ENCODE results near the gene HECW1.

The HECW1 gene

DNA sequence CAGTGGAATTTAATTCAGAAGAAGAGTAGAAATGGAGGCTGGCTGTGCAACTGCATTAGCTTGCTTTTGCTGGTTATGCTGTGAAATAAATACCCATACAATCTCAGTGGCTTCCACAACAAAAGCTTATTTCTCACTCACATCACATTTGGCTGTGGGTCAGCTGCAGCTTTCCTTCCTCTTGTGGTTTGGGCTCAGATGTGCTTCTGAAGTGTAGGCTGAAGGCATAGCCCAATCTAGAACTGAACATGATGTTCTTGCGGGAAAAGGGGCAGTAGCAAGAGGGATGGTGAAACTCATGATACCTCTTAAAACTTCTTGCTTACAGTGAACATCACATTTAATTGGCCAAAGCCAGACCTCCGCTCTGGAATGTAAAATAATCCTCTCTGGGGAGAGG is 119.9 kb downstream of the HECW1 start:
- no peak for DNase-seq (ENCODE audit: low read depth, low spot score)
- TF ChIP-seq POLR2AphosphoS5 (IDR thresholded peaks at IDR 0.05; ENCODE audit: borderline replicate concordance, low read depth, low read length) (no peak), EZH2 (IDR thresholded peaks at IDR 0.05) (no peak), FOXP2 (optimal IDR thresholded peaks at IDR 0.05; ENCODE audit: control extremely low read depth, extremely low read length, insufficient read depth) (no peak)
- Histone ChIP-seq H3K27ac (no peak overlapping the region), H3K9me3 (ENCODE audit: low read depth, low read length) (no peaks in the 10 kb centered on the region), H3K4me3 (no peak overlapping the region), H3K36me3 (ENCODE audit: insufficient read depth, low read length) (no peaks in the 10 kb centered on the region), H3K9ac (ENCODE audit: insufficient read length) (no peak overlapping the region)

DNA sequence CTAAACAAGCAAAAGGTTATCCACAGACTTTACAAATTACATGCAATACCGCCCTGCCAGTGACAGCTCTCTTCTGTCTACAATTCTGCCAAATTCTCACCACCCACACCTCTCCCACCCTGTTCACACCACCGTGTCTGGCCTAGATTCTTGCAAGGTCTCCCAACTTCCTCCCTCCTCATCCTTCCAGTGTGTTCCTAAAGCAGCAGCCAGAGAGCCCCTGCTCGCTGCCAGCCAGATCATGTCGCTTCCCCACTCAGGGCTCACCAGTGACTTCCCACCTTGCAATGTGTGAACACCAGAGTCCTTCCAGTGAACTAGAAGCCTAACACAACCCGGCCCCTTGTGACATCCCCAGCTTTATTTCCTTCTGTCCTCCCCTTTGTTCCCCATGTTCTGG is 121.6 kb downstream of the HECW1 start:
- H3K4me3 ChIP-seq, result no peak overlapping the region
- TF ChIP-seq POLR2AphosphoS5 (IDR thresholded peaks at IDR 0.05; ENCODE audit: borderline replicate concordance, low read depth, low read length) (no peak), FOXP2 (optimal IDR thresholded peaks at IDR 0.05; ENCODE audit: control extremely low read depth, extremely low read length, insufficient read depth) (no peak), EZH2 (IDR thresholded peaks at IDR 0.05) (no peak)
- no peak overlapping the region for H3K9ac ChIP-seq (ENCODE audit: insufficient read length)
- H3K27ac ChIP-seq, result no peak overlapping the region
- no peaks in the 10 kb centered on the region for H3K9me3 ChIP-seq (ENCODE audit: low read depth, low read length)
- no peak for DNase-seq (ENCODE audit: low read depth, low spot score)
- no peaks in the 10 kb centered on the region for H3K36me3 ChIP-seq (ENCODE audit: insufficient read depth, low read length)

DNA sequence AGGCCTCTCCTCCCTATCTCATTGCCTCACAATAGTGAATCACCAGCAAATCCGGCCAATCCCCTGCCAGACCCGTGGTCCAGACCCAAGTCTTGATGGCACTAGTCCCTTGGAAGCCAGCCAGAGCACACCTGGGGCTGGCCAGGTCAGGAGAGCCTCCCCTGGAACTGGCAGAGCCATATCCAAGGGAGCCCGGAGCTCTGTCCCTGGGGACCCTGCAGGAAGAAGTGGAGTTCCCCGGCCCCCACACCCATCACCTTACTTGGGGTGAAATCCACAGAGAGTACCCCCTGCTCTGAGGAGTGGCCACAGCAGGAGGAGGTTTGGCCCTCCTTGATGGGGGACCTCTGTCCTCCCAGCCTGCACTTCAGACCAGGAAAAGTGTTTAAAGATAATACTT is 122.5 kb downstream of the HECW1 start:
- no peak overlapping the region for H3K9ac ChIP-seq (ENCODE audit: insufficient read length)
- TF ChIP-seq FOXP2 (optimal IDR thresholded peaks at IDR 0.05; ENCODE audit: control extremely low read depth, extremely low read length, insufficient read depth) (no peak), POLR2AphosphoS5 (IDR thresholded peaks at IDR 0.05; ENCODE audit: borderline replicate concordance, low read depth, low read length) (no peak), EZH2 (IDR thresholded peaks at IDR 0.05) (no peak)
- H3K36me3 ChIP-seq (ENCODE audit: insufficient read depth, low read length), result no peaks in the 10 kb centered on the region
- no peak overlapping the region for H3K4me3 ChIP-seq
- no peak overlapping the region for H3K27ac ChIP-seq
- DNase-seq (ENCODE audit: low read depth, low spot score), result no peak
- H3K9me3 ChIP-seq (ENCODE audit: low read depth, low read length), result no peaks in the 10 kb centered on the region

DNA sequence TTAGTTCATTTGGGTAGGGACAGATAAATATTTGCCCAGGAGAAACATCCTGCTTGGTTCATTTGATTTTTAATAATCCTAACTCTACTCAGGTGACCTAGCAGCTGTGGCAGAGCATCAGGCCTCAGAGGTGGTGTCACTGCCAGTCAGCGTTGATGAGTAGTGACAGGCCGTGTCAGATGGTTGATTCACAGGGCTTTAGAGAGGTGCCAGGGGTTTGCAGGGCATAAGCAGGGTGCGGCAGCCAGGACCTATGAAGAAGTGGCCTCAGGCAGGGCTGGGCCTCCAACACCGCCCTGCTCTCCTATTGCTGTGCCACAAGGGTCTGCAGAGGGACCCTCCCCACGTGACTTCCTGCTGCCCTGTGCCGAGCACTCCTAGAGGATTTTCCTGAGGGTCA is 128.1 kb downstream of the HECW1 start:
- no peak overlapping the region for H3K27ac ChIP-seq
- H3K9ac ChIP-seq (ENCODE audit: insufficient read length), result no peak overlapping the region
- TF ChIP-seq EZH2 (IDR thresholded peaks at IDR 0.05) (no peak), FOXP2 (optimal IDR thresholded peaks at IDR 0.05; ENCODE audit: control extremely low read depth, extremely low read length, insufficient read depth) (no peak), POLR2AphosphoS5 (IDR thresholded peaks at IDR 0.05; ENCODE audit: borderline replicate concordance, low read depth, low read length) (no peak)

DNA sequence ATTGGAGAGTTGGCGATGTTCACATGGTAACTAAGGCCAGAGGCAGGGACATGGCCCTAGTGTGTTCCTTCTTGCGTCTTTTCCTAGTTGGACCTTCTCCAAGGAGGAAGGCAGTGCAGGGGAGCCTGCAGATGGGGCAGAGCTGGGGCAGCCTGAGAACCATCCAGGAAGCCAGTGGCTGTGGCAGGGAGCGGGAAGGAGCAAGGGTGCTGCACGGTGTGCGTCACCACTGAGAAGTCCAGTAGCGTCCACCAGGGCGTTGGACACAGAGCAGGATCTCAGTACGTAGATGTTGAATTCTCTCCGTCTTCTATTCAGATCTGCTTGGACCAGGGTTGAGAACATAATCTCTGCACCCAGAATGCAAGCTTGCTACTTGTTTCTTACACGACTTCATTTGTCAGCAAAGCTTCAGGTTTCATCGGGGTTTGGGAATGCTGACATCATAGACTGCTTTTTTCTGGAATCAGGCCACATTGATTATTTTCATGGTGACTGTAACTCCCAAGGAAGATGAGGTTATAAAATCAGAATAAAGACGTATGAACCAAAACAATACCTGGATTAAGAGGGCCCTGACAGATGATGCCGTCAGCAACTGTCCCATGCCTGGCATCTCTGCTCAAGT is 130.3 kb downstream of the HECW1 start:
- TF ChIP-seq FOXP2 (optimal IDR thresholded peaks at IDR 0.05; ENCODE audit: control extremely low read depth, extremely low read length, insufficient read depth) (no peak), POLR2AphosphoS5 (IDR thresholded peaks at IDR 0.05; ENCODE audit: borderline replicate concordance, low read depth, low read length) (no peak), EZH2 (IDR thresholded peaks at IDR 0.05) (no peak)
- H3K9ac ChIP-seq (ENCODE audit: insufficient read length), result no peak overlapping the region
- no peak overlapping the region for H3K4me3 ChIP-seq
- no peak overlapping the region for H3K27ac ChIP-seq
- H3K36me3 ChIP-seq (ENCODE audit: insufficient read depth, low read length), result no peaks in the 10 kb centered on the region
- no peak for DNase-seq (ENCODE audit: low read depth, low spot score)
- no peaks in the 10 kb centered on the region for H3K9me3 ChIP-seq (ENCODE audit: low read depth, low read length)

More for the DNA sequence above, 128.1 kb downstream of the HECW1 start:
- no peak overlapping the region for H3K4me3 ChIP-seq
- no peaks in the 10 kb centered on the region for H3K9me3 ChIP-seq (ENCODE audit: low read depth, low read length)
- H3K36me3 ChIP-seq (ENCODE audit: insufficient read depth, low read length), result no peaks in the 10 kb centered on the region
- no peak for DNase-seq (ENCODE audit: low read depth, low spot score)

DNA sequence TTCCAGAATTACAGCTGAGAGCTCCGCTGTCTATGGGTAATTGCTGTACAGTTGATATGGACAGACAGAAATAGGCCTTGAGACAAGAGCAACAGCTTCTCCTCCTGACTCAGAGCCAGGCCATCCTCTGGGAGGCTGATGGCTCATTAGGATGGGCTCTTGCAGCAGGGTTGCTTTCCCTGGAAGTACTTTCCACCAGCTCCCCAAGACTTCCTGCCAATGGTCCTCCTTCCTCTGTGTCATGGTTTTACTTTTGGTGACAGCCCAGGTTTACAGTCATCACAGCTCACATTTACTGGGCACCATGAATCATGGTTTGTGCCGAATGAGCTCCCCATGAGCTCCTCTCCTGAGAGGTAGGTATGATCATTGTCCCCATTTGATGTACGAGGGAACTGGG is 131.8 kb downstream of the HECW1 start:
- Histone ChIP-seq H3K9ac (ENCODE audit: insufficient read length) (no peak overlapping the region), H3K9me3 (ENCODE audit: low read depth, low read length) (no peaks in the 10 kb centered on the region), H3K27ac (no peak overlapping the region), H3K36me3 (ENCODE audit: insufficient read depth, low read length) (no peaks in the 10 kb centered on the region), H3K4me3 (no peak overlapping the region)
- DNase-seq (ENCODE audit: low read depth, low spot score), result no peak
- no peak for TF ChIP-seq EZH2 (IDR thresholded peaks at IDR 0.05)
- no peak for TF ChIP-seq POLR2AphosphoS5 (IDR thresholded peaks at IDR 0.05; ENCODE audit: borderline replicate concordance, low read depth, low read length)
- TF ChIP-seq FOXP2 (optimal IDR thresholded peaks at IDR 0.05; ENCODE audit: control extremely low read depth, extremely low read length, insufficient read depth), result no peak

DNA sequence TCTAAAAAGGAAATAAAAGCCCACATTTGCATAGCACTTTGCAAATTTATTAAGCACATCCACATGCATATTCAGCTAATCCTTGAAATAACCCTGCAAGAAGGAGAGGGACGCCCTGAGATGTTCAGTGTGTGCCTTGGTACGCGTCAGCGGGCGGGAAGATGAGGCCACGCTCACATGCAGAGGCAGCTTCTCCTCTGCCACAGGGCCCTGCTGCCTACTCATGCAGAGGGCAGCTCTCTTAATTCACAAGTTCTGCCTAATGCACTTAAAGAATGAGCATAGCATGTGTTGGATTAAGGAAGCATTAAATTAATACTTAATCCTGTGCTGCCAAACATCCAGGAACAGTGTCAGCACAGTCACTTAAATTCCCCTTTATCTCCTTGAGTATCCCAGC is 132.3 kb downstream of the HECW1 start:
- Histone ChIP-seq H3K9ac (ENCODE audit: insufficient read length) (no peak overlapping the region), H3K9me3 (ENCODE audit: low read depth, low read length) (no peaks in the 10 kb centered on the region), H3K36me3 (ENCODE audit: insufficient read depth, low read length) (no peaks in the 10 kb centered on the region), H3K27ac (no peak overlapping the region), H3K4me3 (no peak overlapping the region)
- TF ChIP-seq FOXP2 (optimal IDR thresholded peaks at IDR 0.05; ENCODE audit: control extremely low read depth, extremely low read length, insufficient read depth) (no peak), EZH2 (IDR thresholded peaks at IDR 0.05) (no peak), POLR2AphosphoS5 (IDR thresholded peaks at IDR 0.05; ENCODE audit: borderline replicate concordance, low read depth, low read length) (no peak)
- DNase-seq (ENCODE audit: low read depth, low spot score), result no peak

DNA sequence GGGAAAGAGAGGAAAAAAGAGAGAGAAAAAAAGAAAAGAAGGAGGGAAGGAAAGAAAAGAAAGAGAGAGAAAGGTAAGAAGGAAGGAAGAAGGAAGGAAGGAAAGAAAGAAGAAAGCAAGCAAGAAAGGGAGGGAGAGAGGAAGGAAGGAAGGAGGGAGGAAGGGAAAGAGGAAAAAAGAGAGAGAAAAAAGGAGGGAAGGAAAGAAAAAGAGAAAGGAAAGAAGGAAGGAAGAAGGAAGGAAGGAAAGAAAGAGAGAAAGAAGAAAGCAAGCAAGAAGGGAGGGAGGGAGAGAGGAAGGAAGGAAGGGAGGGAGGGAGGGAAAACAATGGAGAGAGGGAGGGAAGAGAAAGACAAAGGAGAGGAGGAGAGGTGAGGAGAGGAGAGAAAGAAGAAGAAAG is 135.3 kb downstream of the HECW1 start:
- TF ChIP-seq POLR2AphosphoS5 (IDR thresholded peaks at IDR 0.05; ENCODE audit: borderline replicate concordance, low read depth, low read length) (no peak), EZH2 (IDR thresholded peaks at IDR 0.05) (no peak), FOXP2 (optimal IDR thresholded peaks at IDR 0.05; ENCODE audit: control extremely low read depth, extremely low read length, insufficient read depth) (no peak)
- no peak for DNase-seq (ENCODE audit: low read depth, low spot score)
- no peaks in the 10 kb centered on the region for H3K9me3 ChIP-seq (ENCODE audit: low read depth, low read length)
- H3K4me3 ChIP-seq, result no peak overlapping the region
- no peak overlapping the region for H3K9ac ChIP-seq (ENCODE audit: insufficient read length)
- no peaks in the 10 kb centered on the region for H3K36me3 ChIP-seq (ENCODE audit: insufficient read depth, low read length)
- H3K27ac ChIP-seq, result no peak overlapping the region

DNA sequence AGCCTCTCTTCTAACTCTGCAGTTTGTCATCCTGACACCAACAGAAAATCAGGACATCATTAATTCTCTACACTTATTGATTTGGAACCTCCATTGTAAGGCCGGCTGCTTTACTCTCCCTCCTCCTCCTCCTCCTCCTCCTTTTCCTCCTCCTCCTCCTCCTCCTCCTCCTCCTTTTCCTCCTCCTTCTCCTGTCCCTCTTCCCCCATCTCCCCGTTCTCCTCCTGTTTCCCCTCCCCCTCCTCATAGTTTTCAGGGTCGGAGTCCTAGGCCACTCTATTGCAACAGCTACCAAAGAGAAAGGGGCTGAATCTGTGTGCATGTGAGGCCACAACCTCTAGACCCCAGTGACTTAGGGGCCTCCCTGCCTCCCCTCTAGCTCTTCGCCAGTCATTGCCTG is 136.1 kb downstream of the HECW1 start:
- TF ChIP-seq POLR2AphosphoS5 (IDR thresholded peaks at IDR 0.05; ENCODE audit: borderline replicate concordance, low read depth, low read length), result no peak
- no peak for TF ChIP-seq FOXP2 (optimal IDR thresholded peaks at IDR 0.05; ENCODE audit: control extremely low read depth, extremely low read length, insufficient read depth)
- no peak for TF ChIP-seq EZH2 (IDR thresholded peaks at IDR 0.05)
- H3K4me3 ChIP-seq, result no peak overlapping the region
- no peaks in the 10 kb centered on the region for H3K36me3 ChIP-seq (ENCODE audit: insufficient read depth, low read length)
- no peak overlapping the region for H3K9ac ChIP-seq (ENCODE audit: insufficient read length)
- H3K9me3 ChIP-seq (ENCODE audit: low read depth, low read length), result no peaks in the 10 kb centered on the region
- H3K27ac ChIP-seq, result no peak overlapping the region
- no peak for DNase-seq (ENCODE audit: low read depth, low spot score)

Measured in SK-N-MC (cell line).